Ovary (tissue), 9 donors: ENCODE results near the gene NKX2-4. TPM values are rescaled to one million over a fixed set of nuclear protein-coding genes. Genes with fewer than 3 reads are reported as not detected.

Experiments
- DNase-seq, 5 donors: peaks; one replicate each; pipeline ENCODE4 v3.0.0-alpha.2; 2019 to 2020
- H3K27ac ChIP-seq, 2 donors: fragments of 200-600 bp; one replicate each; pipeline versions ENCODE4 v1.5.1 to v1.8.0; 2019 to 2022
- H3K27me3 ChIP-seq: fragments of 200-600 bp; one replicate; pipeline ENCODE4 v1.8.0; 2022
- H3K36me3 ChIP-seq: fragments of 200-600 bp; sonication (generic); one replicate; pipeline ENCODE4 v1.5.1; 2019
- H3K4me1 ChIP-seq: one replicate; pipeline ENCODE4 v1.8.1; 2013; ENCODE audit warnings: mild to moderate bottlenecking, moderate library complexity; ENCODE audit not compliant: insufficient read depth
- H3K4me3 ChIP-seq: fragments of 200-600 bp; sonication (generic); one replicate; pipeline ENCODE4 v1.5.1; 2017
- H3K9me3 ChIP-seq, 2 donors: fragments of 200-600 bp in 1 of 2; sonication (generic) in 1 of 2; one replicate each; pipeline versions ENCODE4 v1.5.1 to v1.8.1; 2013 to 2019; ENCODE audit warnings: mild to moderate bottlenecking in 1 of 2, moderate library complexity in 1 of 2
- CTCF ChIP-seq, 3 donors: fragments of 450-650 bp in 2 of 3; fragments of 200-600 bp in 1 of 3; IDR thresholded peaks; one replicate each; pipeline versions ENCODE4 v1.5.1 to v1.8.0; 2016 to 2022; ENCODE audit warnings: antibody characterized with exemption in 3 of 3, mild to moderate bottlenecking in 1 of 3
- EP300 ChIP-seq: sonication (generic); formaldehyde crosslinking; IDR thresholded peaks from one replicate; pipeline ENCODE4 v1.6.1; 2017; ENCODE audit warnings: antibody characterized with exemption
- POLR2A ChIP-seq: fragments of 450-650 bp; IDR thresholded peaks from one replicate; pipeline ENCODE4 v1.6.1; 2017; ENCODE audit warnings: antibody characterized with exemption, mild to moderate bottlenecking, moderate library complexity
- WGBS, 3 donors: extraction: QIAGEN DNeasy Blood & Tissue Kit in 1 of 3; methylation state at CpG; one replicate each; pipeline versions ENCODE4 v1.1.5 to v1.1.7; 2013 to 2017; 5-methylcytosine and 5-hydroxymethylcytosine counted together
- intact Hi-C, 4 donors: fragments of 100-400 bp; cut with DNase I; formaldehyde crosslinking; loops; one replicate each; pipeline versions ENCODE4 v1.11.0 to v1.15.1; 2022 to 2023
- polyA plus RNA-seq, 2 donors: library from polyadenylated mRNA; stranded (reverse); fragments of 200-250 nt in 1 of 2; fragments of 350-450 nt in 1 of 2; fragmentation: Illumina TruSeq in 1 of 2; extraction: RNeasy Lipid Tissue Mini Kit (QIAGEN cat#74804) in 1 of 2; gene quantifications; one replicate each; pipeline ENCODE4 v1.2.3, GENCODE V29; 2013 to 2014
- total RNA-seq, 7 donors: library from RNA; depleted of rRNA in 2 of 7; stranded (reverse); fragments of >200 nt in 2 of 7; fragmentation: NEBNext Ultra II Directional in 3 of 7; extraction: Animal tissue kit (Norgen Biotek cat#: 25700) in 3 of 7; gene quantifications; one replicate each; pipeline versions ENCODE4 v1.1.0 to v1.2.4, GENCODE V29; 2016 to 2023
- donor health status: DM: no; HTN: no; CAD: no; lungs with moderate emphysema.
- donor health status: DM: no; HTN: no; CAD: no.
- donor health status: Bipolar disorder and iron deficiency.
- donor health status: DM: yes; HTN: yes; CAD: no.
- donor health status: DM: no; HTN: no; CAD: no.
- donor health status: DM: yes; HTN: yes; CAD: no.

The NKX2-4 gene
- total and polyA plus RNA-seq, 9 donors, result not detected

GRCh38 chr20:21398109-21399004, 1.0 kb upstream of the NKX2-4 start:
- peaks cover 5% of the 10 kb centered on the region for H3K4me1 ChIP-seq
- H3K4me3 ChIP-seq, result no peak overlapping the region
- no peaks in the 10 kb centered on the region for H3K36me3 ChIP-seq
- H3K9me3 ChIP-seq, result no peaks in the 10 kb centered on the region
- no peak for TF ChIP-seq POLR2A
- no peak for TF ChIP-seq CTCF (IDR thresholded peaks at IDR 0.05)
- no peak for TF ChIP-seq EP300
- H3K27ac ChIP-seq, result no peak overlapping the region
- intact Hi-C loops, result no loop called here
- 26 to 38% (median 30%) methylated on average over 10 of the region's 10 CpGs for WGBS, 3 donors
- no peak for DNase-seq
- peaks cover 18% of the 10 kb centered on the region for H3K27me3 ChIP-seq

DNA sequence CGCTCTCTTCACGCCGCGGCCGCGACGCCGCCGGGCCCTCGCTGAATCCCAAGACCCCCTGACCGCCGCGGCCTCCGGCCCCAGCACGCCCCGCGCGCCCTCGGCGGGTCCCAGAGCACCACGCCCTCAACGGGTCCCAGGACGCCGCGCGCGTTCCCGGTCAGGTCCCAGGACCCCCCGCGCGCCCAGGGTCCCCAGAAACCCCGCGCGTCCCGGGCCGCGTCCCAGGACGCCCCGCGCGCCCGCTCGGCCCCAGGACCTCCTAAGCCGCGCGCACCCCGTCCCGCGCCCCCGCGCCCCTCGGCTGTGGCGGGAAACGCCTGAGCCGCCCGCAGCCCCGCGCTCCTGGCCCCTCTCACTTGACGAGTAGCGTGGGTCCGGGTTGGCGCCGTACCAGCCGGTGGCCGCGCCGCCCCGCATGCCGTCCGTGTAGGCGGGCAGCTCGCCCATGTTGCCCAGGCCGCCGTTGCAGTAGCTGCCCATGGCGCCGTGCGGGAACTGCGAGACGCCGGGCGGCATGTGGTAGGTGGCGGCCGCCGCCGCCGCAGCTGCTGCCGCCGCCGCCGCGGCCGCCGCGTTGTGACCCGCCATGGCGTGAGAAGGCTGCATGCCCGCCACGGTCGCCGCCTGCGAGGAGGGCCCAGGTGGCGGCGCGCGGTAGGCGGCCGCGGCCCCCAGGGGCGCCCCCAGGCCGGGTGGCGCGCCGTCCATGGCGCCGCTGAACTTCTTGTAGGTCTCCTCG, 556 bp downstream of the NKX2-4 start:
- WGBS, 3 donors, result 2 to 4% (median 3%) methylated on average over 22 to 116 of the region's 116 CpGs
- Histone ChIP-seq H3K4me1 (peaks cover 5% of the 10 kb centered on the region), H3K4me3 (no peak overlapping the region), H3K36me3 (no peaks in the 10 kb centered on the region), H3K27me3 (peaks cover 18% of the 10 kb centered on the region), H3K9me3 (no peaks in the 10 kb centered on the region), H3K27ac (no peak overlapping the region)
- TF ChIP-seq CTCF (IDR thresholded peaks at IDR 0.05) (no peak), EP300 (no peak), POLR2A (no peak)
- intact Hi-C loops, result no loop called here
- peak in 1 of 5 donors; percentile 18 for DNase-seq

- Histone ChIP-seq H3K9me3 (no peaks in the 10 kb centered on the region), H3K27me3 (peaks cover 18% of the 10 kb centered on the region), H3K4me1 (peaks cover 5% of the 10 kb centered on the region), H3K4me3 (no peak overlapping the region), H3K36me3 (no peaks in the 10 kb centered on the region), H3K27ac (no peak overlapping the region)
- 3 to 6% (median 3%) methylated on average over 50 to 103 of the region's 103 CpGs for WGBS, 3 donors
- no peak for TF ChIP-seq CTCF (IDR thresholded peaks at IDR 0.05)
- no peak for TF ChIP-seq EP300
- TF ChIP-seq POLR2A, result no peak
- intact Hi-C loops, result no loop called here
- DNase-seq, result peak in 1 of 5 donors; percentile 18
These were observed 1.4 kb downstream of the NKX2-4 start for GRCh38 chr20:21395666-21396598.
